ENCODE measurements around the gene RPS18. TPM values are rescaled to one million over a fixed set of nuclear protein-coding genes. Genes with fewer than 3 reads are reported as not detected.

Gene RPS18
- total and polyA plus RNA-seq, 9 of the 15 experiments (the other 6 are each of a cell fraction or from before 2014, with no cell fraction given), result 5,023 to 17,516 (median 8,131) TPM

- TF ChIP-seq TFE3 (CRISPR knock-in tag; IDR thresholded peaks at IDR 0.05) (no peak), CREB1 (IDR thresholded peaks at IDR 0.05) (0 out of 2 replicates have a peak, but pooled peaks have one; percentile 6), CREB1 (CRISPR knock-in tag; IDR thresholded peaks at IDR 0.05) (no peak; the same call in 1 of the 2 replicates), ZSCAN32 (CRISPR knock-in tag; IDR thresholded peaks at IDR 0.05) (no peak), STAG1 (CRISPR knock-in tag; IDR thresholded peaks at IDR 0.05; ENCODE audit: borderline replicate concordance) (no peak), HMBOX1 (IDR thresholded peaks at IDR 0.05) (0 out of 2 replicates have a peak, but pooled peaks have one; percentile 14), ZNF668 (CRISPR knock-in tag; IDR thresholded peaks at IDR 0.05) (0 out of 2 replicates have a peak, but pooled peaks have one; percentile 53), ZBTB40 (IDR thresholded peaks at IDR 0.05) (peak; percentile 99), ZBTB40 (CRISPR knock-in tag; IDR thresholded peaks at IDR 0.05) (no peak), ZBTB5 (IDR thresholded peaks at IDR 0.05) (no peak), HDAC8 (tag; IDR thresholded peaks at IDR 0.05) (no peak; the same call in 1 of the 2 replicates), MYNN (IDR thresholded peaks at IDR 0.05) (no peak), MYNN (CRISPR knock-in tag; IDR thresholded peaks at IDR 0.05) (no peak)
Observed at GRCh38 chr6:33288921-33289783, 17.3 kb downstream of the RPS18 start, which contains the start of the genes PFDN6 and WDR46 (continued).

Measured in K562 (cell line).